Measurements from ENCODE around the gene EVC2. TPM values are rescaled to one million over a fixed set of nuclear protein-coding genes. Genes with fewer than 3 reads are reported as not detected.
A peak's percentile ranks its signal among the peaks of the same experiment; 100 is the strongest.

EVC2 gene
- total RNA-seq, 2 donors from 2014 or later, result 9.7 to 11.7 TPM

GRCh38 chr4:5710065-5710960 lies 2.0 kb upstream of the EVC2 start:
- DNase-seq, result no peak
- H3K27ac Mint-ChIP-seq, result peak overlapping the region; percentile 80

GRCh38 chr4:5709207-5709575 lies 832 bp upstream of the EVC2 start:
- Mint-ChIP-seq H3K27me3 (ENCODE audit: insufficient read depth) (peaks cover 29% of the 10 kb centered on the region), H3K9me3 (peaks cover 18% of the 10 kb centered on the region), H3K4me1 (peaks cover 17% of the 10 kb centered on the region), H3K4me3 (peak overlapping the region; percentile 64), H3K27ac (no peak overlapping the region), H3K36me3 (ENCODE audit: low read depth) (peaks cover 24% of the 10 kb centered on the region)
- Histone ChIP-seq H3K36me3 (ENCODE audit: control insufficient read depth, insufficient read depth, low read length) (no peaks in the 10 kb centered on the region), H3K27me3 (ENCODE audit: control insufficient read depth, insufficient read depth, low read length, poor library complexity, severe bottlenecking) (peaks cover 33% of the 10 kb centered on the region), H3K4me1 (ENCODE audit: control insufficient read depth, insufficient read depth, low read length) (no peaks in the 10 kb centered on the region), H3K9ac (ENCODE audit: extremely low read depth, low read length, poor library complexity, severe bottlenecking) (no peak overlapping the region), H3K9me3 (ENCODE audit: control insufficient read depth, low read length) (peaks cover 14% of the 10 kb centered on the region), H3K4me3 (ENCODE audit: low read length) (no peak overlapping the region), H3K27ac (ENCODE audit: low read depth, low read length) (no peak overlapping the region)
- TF ChIP-seq, protein P1, sequence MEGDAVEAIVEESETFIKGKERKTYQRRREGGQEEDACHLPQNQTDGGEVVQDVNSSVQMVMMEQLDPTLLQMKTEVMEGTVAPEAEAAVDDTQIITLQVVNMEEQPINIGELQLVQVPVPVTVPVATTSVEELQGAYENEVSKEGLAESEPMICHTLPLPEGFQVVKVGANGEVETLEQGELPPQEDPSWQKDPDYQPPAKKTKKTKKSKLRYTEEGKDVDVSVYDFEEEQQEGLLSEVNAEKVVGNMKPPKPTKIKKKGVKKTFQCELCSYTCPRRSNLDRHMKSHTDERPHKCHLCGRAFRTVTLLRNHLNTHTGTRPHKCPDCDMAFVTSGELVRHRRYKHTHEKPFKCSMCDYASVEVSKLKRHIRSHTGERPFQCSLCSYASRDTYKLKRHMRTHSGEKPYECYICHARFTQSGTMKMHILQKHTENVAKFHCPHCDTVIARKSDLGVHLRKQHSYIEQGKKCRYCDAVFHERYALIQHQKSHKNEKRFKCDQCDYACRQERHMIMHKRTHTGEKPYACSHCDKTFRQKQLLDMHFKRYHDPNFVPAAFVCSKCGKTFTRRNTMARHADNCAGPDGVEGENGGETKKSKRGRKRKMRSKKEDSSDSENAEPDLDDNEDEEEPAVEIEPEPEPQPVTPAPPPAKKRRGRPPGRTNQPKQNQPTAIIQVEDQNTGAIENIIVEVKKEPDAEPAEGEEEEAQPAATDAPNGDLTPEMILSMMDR (conservative IDR thresholded peaks at IDR 0.05), result peak; percentile 12
- 82 to 84% methylated on average over 4 to 8 of the region's 8 CpGs for WGBS, 2 experiments (ENCODE audit: insufficient coverage in 1 of 2, insufficient read length in 1 of 2)
- no peak for DNase-seq

More at GRCh38 chr4:5710065-5710960, 2.0 kb upstream of the EVC2 start:
- 36 to 39% methylated on average over 9 to 13 of the region's 13 CpGs for WGBS, 2 experiments (ENCODE audit: insufficient coverage in 1 of 2, insufficient read length in 1 of 2)
- TF ChIP-seq, protein P1 (conservative IDR thresholded peaks at IDR 0.05), result peak; percentile 76
- Mint-ChIP-seq H3K27me3 (ENCODE audit: insufficient read depth) (peaks cover 32% of the 10 kb centered on the region), H3K4me3 (peak overlapping the region; percentile 65), H3K4me1 (peaks cover 17% of the 10 kb centered on the region), H3K36me3 (ENCODE audit: low read depth) (peaks cover 22% of the 10 kb centered on the region), H3K9me3 (peaks cover 17% of the 10 kb centered on the region)
- H3K9me3 ChIP-seq (ENCODE audit: control insufficient read depth, low read length), result peaks cover 14% of the 10 kb centered on the region
- H3K4me3 ChIP-seq (ENCODE audit: low read length), result peak overlapping the region; percentile 78
- peaks cover 33% of the 10 kb centered on the region for H3K27me3 ChIP-seq (ENCODE audit: control insufficient read depth, insufficient read depth, low read length, poor library complexity, severe bottlenecking)
- no peaks in the 10 kb centered on the region for H3K4me1 ChIP-seq (ENCODE audit: control insufficient read depth, insufficient read depth, low read length)
- no peaks in the 10 kb centered on the region for H3K36me3 ChIP-seq (ENCODE audit: control insufficient read depth, insufficient read depth, low read length)
- H3K27ac ChIP-seq (ENCODE audit: low read depth, low read length), result no peak overlapping the region
- H3K9ac ChIP-seq (ENCODE audit: extremely low read depth, low read length, poor library complexity, severe bottlenecking), result no peak overlapping the region

GRCh38 chr4:5707778-5708448 lies 446 bp downstream of the EVC2 start:
- Mint-ChIP-seq H3K4me1 (peaks cover 17% of the 10 kb centered on the region), H3K27ac (no peak overlapping the region), H3K9me3 (peaks cover 23% of the 10 kb centered on the region), H3K36me3 (ENCODE audit: low read depth) (peaks cover 31% of the 10 kb centered on the region), H3K27me3 (ENCODE audit: insufficient read depth) (peaks cover 24% of the 10 kb centered on the region), H3K4me3 (peak overlapping the region; percentile 64)
- peaks cover 14% of the 10 kb centered on the region for H3K9me3 ChIP-seq (ENCODE audit: control insufficient read depth, low read length)
- DNase-seq, result no peak
- TF ChIP-seq, protein P1 (conservative IDR thresholded peaks at IDR 0.05), result no peak
- no peaks in the 10 kb centered on the region for H3K4me1 ChIP-seq (ENCODE audit: control insufficient read depth, insufficient read depth, low read length)
- WGBS, 2 experiments (ENCODE audit: insufficient coverage in 1 of 2, insufficient read length in 1 of 2), result 18 to 22% methylated on average over 28 to 41 of the region's 41 CpGs
- peaks cover 31% of the 10 kb centered on the region for H3K27me3 ChIP-seq (ENCODE audit: control insufficient read depth, insufficient read depth, low read length, poor library complexity, severe bottlenecking)
- peak overlapping the region; percentile 78 for H3K4me3 ChIP-seq (ENCODE audit: low read length)
- no peaks in the 10 kb centered on the region for H3K36me3 ChIP-seq (ENCODE audit: control insufficient read depth, insufficient read depth, low read length)
- no peak overlapping the region for H3K9ac ChIP-seq (ENCODE audit: extremely low read depth, low read length, poor library complexity, severe bottlenecking)
- no peak overlapping the region for H3K27ac ChIP-seq (ENCODE audit: low read depth, low read length)
